HepG2 (cell line): ENCODE results near the gene FIBCD1. TPM values are rescaled to one million over a fixed set of nuclear protein-coding genes. Genes with fewer than 3 reads are reported as not detected.
A peak's percentile ranks its signal among the peaks of the same experiment; 100 is the strongest.

Experiments
- ATAC-seq: fragments of 200-7000 bp; cut with Tn5 transposase; 3 replicates; pipeline ENCODE4 v1.9.1; 2020; ENCODE audit warnings: mild to moderate bottlenecking, moderate library complexity
- BruUV-seq: library from RNA; stranded (reverse); fragments of 400-500 nt; replicated peaks from 2 replicates; lab custom pipeline; 2021; lab: Mats Ljungman, UMichigan
- CTCF ChIA-PET: fragments of 300-600 bp; formaldehyde crosslinking; extraction: SDS; loops from one replicate; lab custom pipeline; 2021; ENCODE audit warnings: low total read pairs, inconsistent platforms, low intra/inter-chr PET ratio; lab: Yijun Ruan, JAX
- POLR2A ChIA-PET: fragments of 350-600 bp; sonication (Branson Sonifier 250); formaldehyde crosslinking; loops from one replicate; lab custom pipeline; 2020; ENCODE audit warnings: antibody characterized with exemption, inconsistent platforms; lab: Yijun Ruan, JAX
- DNase-seq: peaks from one replicate; pipeline ENCODE4 v3.0.0-alpha.2; 2015; ENCODE audit warnings: low spot score
- FAIRE-seq: peaks from 3 replicates; lab custom pipeline; 2011; peaks lifted over from hg19 to GRCh38; lab: Jason Lieb, UNC
- H2AFZ ChIP-seq: one replicate; pipeline ENCODE4 v1.6.1; 2011; ENCODE audit warnings: low read length, inconsistent platforms
- H3K27ac ChIP-seq: fragments of 300-600 bp; 3 replicates; pipeline ENCODE4 v1.8.0; 2011; ENCODE audit warnings: mixed run types, mild to moderate bottlenecking, mixed read lengths, low read length, inconsistent platforms; ENCODE audit not compliant: insufficient read depth; ENCODE audit errors: extremely low read length
- H3K27me3 ChIP-seq, 2 experiments: fragments of 200-600 bp in 1 of 2; 2 replicates in 1 of 2; 3 replicates in 1 of 2; pipeline versions ENCODE4 v1.6.0 to v1.8.0; 2011; ENCODE audit warnings: low read length in 2 of 2, mild to moderate bottlenecking in 2 of 2, moderate library complexity in 2 of 2, inconsistent platforms in 1 of 2; ENCODE audit not compliant: insufficient read depth in 2 of 2, control insufficient read depth in 1 of 2
- H3K36me3 ChIP-seq, 2 experiments: fragments of 200-600 bp in 1 of 2; replicated peaks in 1 of 2; 2 replicates in 1 of 2; 3 replicates in 1 of 2; pipeline versions ENCODE4 v1.5.1 to v1.8.0; 2011; ENCODE audit warnings: low read length in 2 of 2, inconsistent platforms in 1 of 2; ENCODE audit not compliant: insufficient read depth in 2 of 2, control insufficient read depth in 1 of 2
- H3K4me1 ChIP-seq: 2 replicates; pipeline ENCODE4 v1.5.1; 2012; ENCODE audit warnings: low read length, inconsistent platforms; ENCODE audit not compliant: insufficient read depth
- H3K4me2 ChIP-seq: 2 replicates; pipeline ENCODE4 v1.6.0; 2011; ENCODE audit warnings: low read depth, low read length, inconsistent platforms
- H3K4me3 ChIP-seq, 3 experiments: fragments of 200-600 bp in 1 of 3; sonication (generic), shearing (Covaris generic) in 1 of 3; replicated peaks in 1 of 3; 2 replicates each; pipeline ENCODE4 v1.5.1; 2011 to 2016; ENCODE audit warnings: low read length in 3 of 3, inconsistent platforms in 2 of 3, low read depth in 2 of 3, mild to moderate bottlenecking in 2 of 3, control low read depth in 1 of 3, mixed read lengths in 1 of 3; ENCODE audit not compliant: insufficient read depth in 1 of 3
- H3K79me2 ChIP-seq: one replicate; pipeline ENCODE4 v1.6.1; 2011; ENCODE audit warnings: low read length, inconsistent platforms; ENCODE audit not compliant: insufficient read depth
- H3K9ac ChIP-seq: 2 replicates; pipeline ENCODE4 v1.6.0; 2011; ENCODE audit warnings: mild to moderate bottlenecking, low read depth, low read length, inconsistent platforms; ENCODE audit not compliant: insufficient read depth
- H3K9me3 ChIP-seq: 2 replicates; pipeline ENCODE4 v1.5.1; 2012; ENCODE audit warnings: mild to moderate bottlenecking, low read length
- H4K20me1 ChIP-seq: 2 replicates; pipeline ENCODE4 v1.6.0; 2011; ENCODE audit warnings: inconsistent platforms, mild to moderate bottlenecking, low read length, moderate library complexity; ENCODE audit not compliant: insufficient read depth
- DMAP1 ChIP-seq: IDR thresholded peaks from 2 replicates; pipeline ENCODE4 v1.6.1; 2016
- EEA1 ChIP-seq: sonication (generic); formaldehyde crosslinking; IDR thresholded peaks from 2 replicates; pipeline ENCODE4 v1.5.1; 2020; ENCODE audit warnings: mild to moderate bottlenecking, missing genetic modification reagents, borderline replicate concordance
- SMAD3 ChIP-seq: sonication (generic); formaldehyde crosslinking; IDR thresholded peaks from 2 replicates; pipeline ENCODE4 v1.4.0; 2020; ENCODE audit warnings: missing genetic modification reagents
- ZNF10 ChIP-seq: sonication (generic); formaldehyde crosslinking; IDR thresholded peaks from 2 replicates; pipeline ENCODE4 v1.4.0; 2020; ENCODE audit warnings: mild to moderate bottlenecking, low read depth, missing genetic modification reagents, borderline replicate concordance
- WGBS: methylation state at CpG from one replicate; pipeline ENCODE4 v1.1.6; 2017; ENCODE audit warnings: low lambda C conversion rate; 5-methylcytosine and 5-hydroxymethylcytosine counted together
- in situ Hi-C: cut with HindIII; loops from 2 replicates; pipeline ENCODE4 v1.10.0; 2017; ENCODE audit warnings: low pct_unique_long_range_greater_than_20kb; ENCODE audit not compliant: extremely low pct_ligation_motif_present
- intact Hi-C: fragments of 100-400 bp; cut with micrococcal nuclease; formaldehyde crosslinking; loops from one replicate; pipeline ENCODE4 v1.10.0; 2022; ENCODE audit not compliant: unreplicated experiment
- polyA plus RNA-seq, 8 experiments: library from polyadenylated mRNA; depleted of rRNA in 3 of 8; stranded (reverse) in 7 of 8; unstranded in 1 of 8; fragments of >200 nt; fragmentation: Illumina TruSeq in 4 of 8; extraction: Trizol in 4 of 8; gene quantifications; 2 replicates each; pipeline versions ENCODE4 v1.2.1 to v1.2.3, GENCODE V29; 2011 to 2016; ENCODE audit warnings: low read depth in 4 of 8, missing spikeins in 1 of 8, mixed read lengths in 1 of 8; ENCODE audit not compliant: insufficient read depth in 1 of 8
- total RNA-seq, 5 experiments: library from RNA; depleted of rRNA; stranded (reverse); fragments of >200 nt; fragmentation: Illumina TruSeq; extraction: Trizol; gene quantifications; 2 replicates each; pipeline ENCODE4 v1.2.3, GENCODE V29; 2016; ENCODE audit warnings: low read depth in 1 of 5
- TF ChIP-seq, protein P1 (sequence below): sonication (generic); formaldehyde crosslinking; IDR thresholded peaks from 2 replicates; pipeline ENCODE4 v1.4.0; 2020; ENCODE audit warnings: low read depth, mild to moderate bottlenecking, missing genetic modification reagents

FIBCD1 gene
- total and polyA plus RNA-seq, 2 of the 13 experiments (the other 11 are each of a cell fraction or from before 2014, with no cell fraction given), result 0.55 to 0.89 TPM

DNA sequence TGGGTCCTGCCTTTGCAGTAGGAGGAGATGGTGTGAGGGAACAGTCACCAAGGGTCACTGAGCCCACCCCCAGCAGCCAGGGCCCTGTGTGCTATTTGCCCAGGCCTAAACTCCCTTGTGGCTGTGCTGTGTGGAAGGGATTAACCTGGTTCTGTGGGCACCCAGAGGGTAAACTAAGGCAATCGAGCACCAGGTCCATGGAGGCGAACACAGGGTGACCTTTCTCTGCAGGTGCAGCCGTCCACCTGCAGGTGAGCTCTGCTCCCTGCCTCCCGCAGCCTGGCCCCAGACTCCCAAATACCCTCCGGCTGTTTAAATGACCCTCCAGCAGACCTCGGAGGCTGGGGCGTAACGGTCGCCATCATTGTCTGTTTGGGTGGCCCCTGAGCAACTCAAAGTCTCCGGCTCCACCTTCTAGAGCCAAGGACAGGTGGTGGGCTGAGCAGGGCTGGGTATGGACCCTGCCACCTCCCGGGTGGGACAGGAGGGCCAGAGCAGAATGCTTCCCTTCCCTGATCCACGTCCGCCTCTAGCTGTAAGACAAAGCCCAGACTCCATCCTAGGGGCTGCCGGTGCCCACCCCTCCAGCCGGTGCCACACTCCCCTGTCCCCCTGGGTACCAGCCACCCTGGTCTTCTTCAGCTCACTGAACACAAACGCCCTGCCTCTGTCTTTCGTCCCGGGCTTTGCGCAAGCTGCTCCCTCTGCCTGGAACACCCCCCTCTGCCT lies 34.1 kb upstream of the FIBCD1 start:
- TF ChIP-seq, protein P1, sequence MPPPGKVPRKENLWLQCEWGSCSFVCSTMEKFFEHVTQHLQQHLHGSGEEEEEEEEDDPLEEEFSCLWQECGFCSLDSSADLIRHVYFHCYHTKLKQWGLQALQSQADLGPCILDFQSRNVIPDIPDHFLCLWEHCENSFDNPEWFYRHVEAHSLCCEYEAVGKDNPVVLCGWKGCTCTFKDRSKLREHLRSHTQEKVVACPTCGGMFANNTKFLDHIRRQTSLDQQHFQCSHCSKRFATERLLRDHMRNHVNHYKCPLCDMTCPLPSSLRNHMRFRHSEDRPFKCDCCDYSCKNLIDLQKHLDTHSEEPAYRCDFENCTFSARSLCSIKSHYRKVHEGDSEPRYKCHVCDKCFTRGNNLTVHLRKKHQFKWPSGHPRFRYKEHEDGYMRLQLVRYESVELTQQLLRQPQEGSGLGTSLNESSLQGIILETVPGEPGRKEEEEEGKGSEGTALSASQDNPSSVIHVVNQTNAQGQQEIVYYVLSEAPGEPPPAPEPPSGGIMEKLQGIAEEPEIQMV (CRISPR knock-in tag), result no peak
- TF ChIP-seq EEA1 (CRISPR knock-in tag) (no peak), DMAP1 (CRISPR knock-in tag) (no peak), ZNF10 (CRISPR knock-in tag) (no peak), SMAD3 (CRISPR knock-in tag) (no peak)
- FAIRE-seq (no peak), DNase-seq (no peak), ATAC-seq (peak; percentile 28; the same call in 2 of the 3 replicates)
- WGBS, result 27% methylated on average over 11 of the region's 19 CpGs
- Histone ChIP-seq H3K79me2 (no peaks in the 10 kb centered on the region), H3K36me3 (no peaks in the 10 kb centered on the region), H3K4me3 (no peak overlapping the region), H3K4me1 (no peaks in the 10 kb centered on the region), H4K20me1 (no peaks in the 10 kb centered on the region), H3K27ac (no peak overlapping the region), H2AFZ (no peak overlapping the region), H3K27me3 (peaks cover 18 to 85% of the 10 kb centered on the region in 2 experiments; a peak in 4 of 5 replicates), H3K4me2 (no peak overlapping the region), H3K9ac (no peak overlapping the region), H3K9me3 (no peaks in the 10 kb centered on the region)
- ChIA-PET POLR2A (no interaction called here), CTCF (no interaction called here)
- intact Hi-C loops (no loop called here), in situ Hi-C loops (no loop called here)
- BruUV-seq, result no TSS peak
